SK-N-SH (cell line): ENCODE data around the gene PLEKHG3. TPM values are rescaled to one million over a fixed set of nuclear protein-coding genes. Genes with fewer than 3 reads are reported as not detected.

Source experiments
- CTCF ChIA-PET: fragments of 300-600, 350-600 bp; formaldehyde crosslinking; extraction: SDS; loops from one replicate; lab custom pipeline; 2021; lab: Yijun Ruan, JAX
- POLR2A ChIA-PET: fragments of 350-600 bp; sonication (Branson Sonifier 250); formaldehyde crosslinking; extraction: SDS; loops from one replicate; lab custom pipeline; 2020; ENCODE audit warnings: antibody characterized with exemption, inconsistent platforms; lab: Yijun Ruan, JAX
- DNase-seq: peaks from one replicate; pipeline ENCODE4 v3.0.0; 2012
- H2AFZ ChIP-seq: fragments of 200-600 bp; sonication (generic); 2 replicates; pipeline ENCODE4 v1.8.1; 2016; ENCODE audit warnings: antibody characterized with exemption, mild to moderate bottlenecking, low read depth
- H3F3A ChIP-seq: fragments of 200-600 bp; sonication (generic); replicated peaks from 2 replicates; pipeline ENCODE3; 2016; ENCODE audit warnings: antibody characterized with exemption, mild to moderate bottlenecking; ENCODE audit not compliant: insufficient read depth
- H3K27ac ChIP-seq, 2 experiments: fragments of 200-500 bp in 1 of 2; fragments of 200-600 bp in 1 of 2; sonication (Bioruptor generic) in 1 of 2; sonication (generic), shearing (Covaris generic) in 1 of 2; 2 replicates each; pipeline versions ENCODE4 v1.5.1 to v1.6.1; 2014 to 2016; ENCODE audit warnings: low read depth in 2 of 2, inconsistent platforms in 1 of 2, low read length in 1 of 2, mild to moderate bottlenecking in 1 of 2, mixed read lengths in 1 of 2
- H3K27me3 ChIP-seq: fragments of 200-600 bp; sonication (generic), shearing (Covaris generic); 2 replicates; pipeline ENCODE4 v1.6.1; 2016; ENCODE audit warnings: mixed run types; ENCODE audit not compliant: insufficient read depth
- H3K36me3 ChIP-seq, 2 experiments: fragments of 200-500 bp in 1 of 2; fragments of 200-600 bp in 1 of 2; sonication (Bioruptor generic) in 1 of 2; sonication (generic) in 1 of 2; replicated peaks in 1 of 2; 2 replicates each; pipeline versions ENCODE3 to v1.5.1; 2014 to 2016; ENCODE audit warnings: low read length in 1 of 2, mild to moderate bottlenecking in 1 of 2; ENCODE audit not compliant: insufficient read depth in 2 of 2, control insufficient read depth in 1 of 2
- H3K4me1 ChIP-seq, 2 experiments: fragments of 200-500 bp in 1 of 2; fragments of 200-600 bp in 1 of 2; sonication (Bioruptor generic) in 1 of 2; sonication (generic), shearing (Covaris generic) in 1 of 2; 2 replicates each; pipeline versions ENCODE4 v1.5.1 to v1.6.1; 2014 to 2016; ENCODE audit warnings: low read depth in 1 of 2, low read length in 1 of 2, mixed run types in 1 of 2; ENCODE audit not compliant: insufficient read depth in 2 of 2, control insufficient read depth in 1 of 2
- H3K4me2 ChIP-seq: fragments of 200-600 bp; sonication (generic), shearing (Covaris generic); 2 replicates; pipeline ENCODE4 v1.6.1; 2017; ENCODE audit warnings: mixed run types
- H3K4me3 ChIP-seq, 2 experiments: fragments of 200-500 bp in 1 of 2; fragments of 200-600 bp in 1 of 2; sonication (Bioruptor generic) in 1 of 2; sonication (generic), shearing (Covaris generic) in 1 of 2; 2 replicates each; pipeline versions ENCODE4 v1.5.1 to v1.8.1; 2014 to 2016; ENCODE audit warnings: low read depth in 2 of 2, inconsistent platforms in 1 of 2, low read length in 1 of 2, mild to moderate bottlenecking in 1 of 2, mixed read lengths in 1 of 2, moderate library complexity in 1 of 2
- H3K79me2 ChIP-seq: fragments of 200-600 bp; sonication (generic); 2 replicates; pipeline ENCODE4 v1.8.1; 2017; ENCODE audit warnings: mild to moderate bottlenecking; ENCODE audit not compliant: insufficient read depth
- H3K9ac ChIP-seq: fragments of 200-600 bp; sonication (generic); 2 replicates; pipeline ENCODE4 v1.6.1; 2017; ENCODE audit warnings: mixed run types
- H3K9me2 ChIP-seq: fragments of 200-600 bp; sonication (generic); 2 replicates; pipeline ENCODE4 v1.6.1; 2017; ENCODE audit warnings: mixed run types
- H3K9me3 ChIP-seq: fragments of 200-600 bp; sonication (generic); 2 replicates; pipeline ENCODE4 v1.6.1; 2017; ENCODE audit warnings: mixed run types, mild to moderate bottlenecking, moderate library complexity
- H4K20me1 ChIP-seq: fragments of 200-600 bp; sonication (generic); 2 replicates; pipeline ENCODE4 v1.6.1; 2017; ENCODE audit warnings: mild to moderate bottlenecking, mixed run types; ENCODE audit not compliant: insufficient read depth
- EP300 ChIP-seq, 2 experiments: IDR thresholded peaks; 2 replicates each; pipeline versions ENCODE4 v1.4.0 to v1.6.1; 2012; ENCODE audit warnings: borderline replicate concordance in 1 of 2, low read depth in 1 of 2, low read length in 1 of 2
- GABPA ChIP-seq: IDR thresholded peaks from 2 replicates; pipeline ENCODE4 v1.4.0; 2012; ENCODE audit warnings: low read depth, mild to moderate bottlenecking
- GATA2 ChIP-seq: sonication (generic); formaldehyde crosslinking; IDR thresholded peaks from 2 replicates; pipeline ENCODE4 v1.5.0; 2020; ENCODE audit warnings: mild to moderate bottlenecking, missing genetic modification reagents
- JUND ChIP-seq: IDR thresholded peaks from 2 replicates; pipeline ENCODE4 v1.4.0; 2012
- PBX3 ChIP-seq: IDR thresholded peaks from 2 replicates; pipeline ENCODE4; 2012
- RCOR1 ChIP-seq: fragments of 150-350 bp; IDR thresholded peaks from 2 replicates; pipeline ENCODE4 v1.6.1; 2017; ENCODE audit warnings: antibody characterized with exemption, low read length
- REST ChIP-seq: IDR thresholded peaks from 2 replicates; pipeline ENCODE4 v1.6.1; 2012; ENCODE audit warnings: mild to moderate bottlenecking, low read depth, low read length, moderate library complexity
- SMC3 ChIP-seq: IDR thresholded peaks from 2 replicates; pipeline ENCODE4 v1.6.1; 2012; ENCODE audit warnings: low read depth, low read length, improper control_type of control experiment
- TAF1 ChIP-seq: IDR thresholded peaks from 2 replicates; pipeline ENCODE4 v1.6.1; 2012; ENCODE audit warnings: low read depth, mild to moderate bottlenecking, low read length, moderate library complexity, borderline replicate concordance
- USF2 ChIP-seq: fragments of 150-350 bp; IDR thresholded peaks from 2 replicates; pipeline ENCODE4 v1.6.1; 2017; ENCODE audit warnings: antibody characterized with exemption, low read length, low read depth, borderline replicate concordance
- YY1 ChIP-seq: IDR thresholded peaks from 2 replicates; pipeline ENCODE4 v1.4.0; 2012; ENCODE audit warnings: low read depth, mild to moderate bottlenecking
- WGBS: methylation state at CpG from one replicate; pipeline ENCODE4 v1.1.6; 2017; ENCODE audit warnings: low lambda C conversion rate; 5-methylcytosine and 5-hydroxymethylcytosine counted together
- polyA plus RNA-seq, 3 experiments: library from polyadenylated mRNA; depleted of rRNA; stranded (reverse); fragments of >200 nt; gene quantifications; 2 replicates each; pipeline ENCODE4 v1.2.3, GENCODE V29; 2012

The PLEKHG3 gene
- polyA plus RNA-seq, 1 of the 3 experiments (the other 2 are of a cell fraction) = 5.1 TPM

- Histone ChIP-seq H3K27ac (no peak overlapping the region), H3K9ac (no peak overlapping the region), H3K27me3 (no peaks in the 10 kb centered on the region), H3K4me1 (peaks cover 0 to 6% of the 10 kb centered on the region in 2 experiments; a peak in 1 of 4 replicates), H3K9me2 (no peaks in the 10 kb centered on the region), H2AFZ (no peak overlapping the region), H3F3A (no peaks in the 10 kb centered on the region), H3K9me3 (no peaks in the 10 kb centered on the region), H3K36me3 (peaks cover 0 to 5% of the 10 kb centered on the region in 2 experiments), H3K4me2 (no peak overlapping the region), H3K4me3 (no peak overlapping the region), H3K79me2 (no peaks in the 10 kb centered on the region), H4K20me1 (no peaks in the 10 kb centered on the region)
- CTCF ChIA-PET = interaction anchor here (0.8 to 4.4 kb wide), 7 partner anchors 10 to 136 kb away, joined by 3 to 23 read pairs (median 6); no protein-coding TSS in a partner anchor
- POLR2A ChIA-PET = interaction anchor here (1.2 kb wide), 1 partner anchor 117 kb away, joined by 3 read pairs; no protein-coding TSS in a partner anchor
- DNase-seq = no peak
- TF ChIP-seq RCOR1 (no peak), REST (no peak), SMC3 (no peak), TAF1 (no peak), JUND (no peak), PBX3 (no peak), USF2 (no peak), GABPA (no peak), YY1 (no peak), GATA2 (CRISPR knock-in tag) (no peak), EP300 (IDR thresholded peaks at IDR 0.05; ENCODE audit: borderline replicate concordance in 1 of 2, low read depth in 1 of 2, low read length in 1 of 2) (no peak)
- WGBS = 90% methylated on average over 20 of the region's 25 CpGs
These were observed 71.0 kb downstream of the PLEKHG3 start for GRCh38 chr14:64775081-64775777.
